HG02970 (cell line): ENCODE measurements around the gene MYO6.
A peak's percentile ranks its signal among the peaks of the same experiment; 100 is the strongest.
"Not testable (repeated sequence)": the region's sequence is repeated elsewhere in the genome, so short reads cannot be mapped to it uniquely, and the experiment has no call there.

Experiments
- ATAC-seq: cut with Tn5 transposase; IDR thresholded peaks from one replicate; pipeline ENCODE4 v1.9.1; 2021; ENCODE audit warnings: mild to moderate bottlenecking, moderate library complexity, moderate number of reproducible peaks; ENCODE audit not compliant: unreplicated experiment, low FRiP score

MYO6 gene

DNA sequence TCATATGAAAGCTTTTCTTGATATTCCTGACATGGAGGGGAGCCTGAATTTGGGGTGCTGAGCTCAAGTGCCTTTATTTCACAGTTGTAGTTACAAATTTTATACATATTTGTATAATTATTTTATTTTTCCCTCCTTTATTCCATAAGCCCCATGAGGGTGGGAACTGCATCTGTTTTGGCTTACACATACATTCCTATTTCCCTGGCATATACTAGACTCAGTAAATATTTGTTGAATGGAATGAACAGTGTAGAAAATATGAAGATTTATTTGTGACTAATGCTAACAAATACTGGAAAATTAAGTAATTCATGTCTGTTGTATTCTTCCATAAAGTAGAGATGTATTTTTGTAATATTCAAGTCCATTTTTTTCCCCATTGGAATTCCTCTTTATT, 127.1 kb downstream of the MYO6 start:
- no peak for ATAC-seq

DNA sequence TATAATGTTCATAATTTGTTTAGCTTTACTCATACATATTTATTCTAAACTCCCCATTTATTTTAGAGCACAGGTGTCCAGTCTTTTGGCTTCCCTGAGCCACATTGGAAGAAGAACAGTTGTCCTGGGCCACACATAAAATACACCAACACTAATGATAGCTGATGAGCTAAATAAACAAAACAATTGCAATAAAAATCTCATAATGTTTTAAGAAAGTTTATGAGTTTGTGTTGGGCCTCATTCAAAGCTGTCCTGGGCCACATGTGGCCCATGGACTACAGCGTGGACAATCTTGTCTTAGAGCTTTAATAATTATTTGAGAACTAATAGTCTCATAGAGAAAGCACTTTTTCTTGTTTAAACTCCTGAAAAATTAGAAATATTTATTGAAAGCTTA, 131.3 kb downstream of the MYO6 start:
- no peak for ATAC-seq

DNA sequence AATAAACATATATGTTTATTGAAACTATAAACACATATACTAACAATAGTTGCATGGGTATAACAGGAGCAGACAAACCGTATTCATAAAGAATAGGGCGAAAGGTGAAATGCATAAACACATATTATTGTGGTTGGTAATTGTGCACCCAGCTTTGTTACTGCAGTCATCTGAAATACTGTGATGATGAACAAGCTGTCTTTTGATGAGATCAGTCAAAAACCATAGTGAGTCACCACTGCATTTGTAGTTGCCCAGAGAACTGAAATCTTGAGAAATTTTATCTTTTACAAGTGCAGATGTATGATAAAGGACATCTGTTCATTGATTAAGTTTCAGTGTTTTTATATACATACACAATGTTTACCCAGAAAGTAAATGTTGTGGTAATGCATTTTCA, 133.7 kb downstream of the MYO6 start:
- ATAC-seq: no peak

DNA sequence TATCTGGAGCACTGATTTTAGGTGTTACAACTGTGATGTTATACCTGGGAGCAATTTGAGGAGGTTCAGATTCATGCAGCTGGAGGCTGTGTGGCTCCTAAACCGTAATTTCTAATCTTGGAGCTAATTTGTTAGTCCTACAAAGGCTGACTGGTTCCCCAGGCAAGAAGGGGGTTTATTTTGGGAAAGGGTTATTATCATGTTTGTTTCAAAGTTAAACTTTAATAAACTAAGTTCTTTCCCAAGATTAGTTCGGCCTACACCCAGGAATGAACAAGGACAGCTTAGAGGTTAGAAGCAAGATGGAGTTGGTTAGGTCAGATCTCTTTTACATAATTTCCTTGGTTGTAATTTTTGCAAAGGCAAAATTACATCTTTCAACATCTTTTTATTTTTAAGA, 135.8 kb downstream of the MYO6 start:
- ATAC-seq: no peak

GRCh38 chr6:75892384-75892783, 143.3 kb downstream of the MYO6 start:
- no peak for ATAC-seq

GRCh38 chr6:75893058-75893775, 144.2 kb downstream of the MYO6 start:
- ATAC-seq: no peak

- no peak for ATAC-seq
Observed at GRCh38 chr6:75893776-75894152, 144.7 kb downstream of the MYO6 start.

- ATAC-seq: no peak
Observed at GRCh38 chr6:75896526-75896925, 147.5 kb downstream of the MYO6 start.

DNA sequence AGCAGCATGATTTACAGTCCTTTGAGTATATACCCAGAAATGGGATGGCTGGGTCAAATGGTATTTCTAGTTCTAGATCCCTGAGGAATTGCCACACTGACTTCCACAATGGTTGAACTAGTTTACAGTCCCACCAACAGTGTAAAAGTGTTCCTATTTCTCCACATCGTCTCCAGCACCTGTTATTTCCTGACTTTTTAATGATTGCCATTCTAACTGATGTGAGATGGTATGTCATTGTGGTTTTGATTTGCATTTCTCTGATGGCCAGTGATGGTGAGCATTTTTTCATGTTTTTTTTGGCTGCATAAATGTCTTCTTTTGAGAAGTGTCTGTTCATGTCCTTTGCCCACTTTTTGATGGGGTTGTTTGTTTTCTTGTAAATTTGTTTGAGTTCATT, 151.2 kb downstream of the MYO6 start:
- ATAC-seq: not testable (repeated sequence)

GRCh38 chr6:75905129-75905528, 156.1 kb downstream of the MYO6 start:
- ATAC-seq: not testable (repeated sequence)

DNA sequence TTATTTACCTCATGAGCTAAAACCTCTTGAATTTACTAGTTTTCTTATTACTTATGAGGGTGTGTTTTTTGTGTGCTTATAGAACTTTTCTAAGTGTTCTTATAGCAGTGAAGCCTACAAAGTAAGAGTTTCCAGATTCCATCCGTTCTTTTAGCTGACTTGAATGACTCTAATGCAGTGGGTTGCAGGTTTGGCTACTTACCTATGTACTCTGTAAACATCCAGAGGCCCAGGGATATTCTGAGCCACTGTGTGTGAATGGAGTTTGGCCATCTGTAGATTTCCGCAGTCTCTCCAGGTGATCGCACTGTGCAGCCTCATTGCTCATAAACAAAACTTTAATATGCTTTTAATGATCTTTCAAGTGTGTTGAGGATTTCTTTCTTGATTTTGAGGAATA, 157.8 kb downstream of the MYO6 start:
- no peak for ATAC-seq

- ATAC-seq: no peak
Observed at GRCh38 chr6:75907444-75907843, 158.4 kb downstream of the MYO6 start.

DNA sequence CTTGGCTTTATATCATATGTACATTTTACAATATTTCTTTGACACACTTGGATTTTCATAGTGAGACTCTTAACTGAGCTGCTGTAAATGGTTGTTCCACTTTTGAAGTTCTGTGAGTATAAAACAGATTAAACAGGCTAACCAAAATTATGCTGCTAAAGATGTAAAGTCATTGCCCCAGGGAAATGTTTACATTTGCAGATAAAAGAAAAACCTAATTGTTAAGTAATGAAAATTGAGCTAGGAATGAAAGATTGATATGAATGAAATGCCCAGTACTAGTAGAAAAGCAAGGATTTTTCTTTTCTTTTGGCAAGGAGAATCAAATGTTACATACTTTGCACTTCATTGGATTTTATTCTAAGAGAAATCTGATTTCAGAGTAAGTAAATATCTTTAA, 164.0 kb downstream of the MYO6 start:
- no peak for ATAC-seq

GRCh38 chr6:75922226-75922625, 173.2 kb downstream of the MYO6 start:
- ATAC-seq: no peak

- no peak for ATAC-seq
Observed at GRCh38 chr6:75926293-75927168, 177.5 kb downstream of the MYO6 start.

DNA sequence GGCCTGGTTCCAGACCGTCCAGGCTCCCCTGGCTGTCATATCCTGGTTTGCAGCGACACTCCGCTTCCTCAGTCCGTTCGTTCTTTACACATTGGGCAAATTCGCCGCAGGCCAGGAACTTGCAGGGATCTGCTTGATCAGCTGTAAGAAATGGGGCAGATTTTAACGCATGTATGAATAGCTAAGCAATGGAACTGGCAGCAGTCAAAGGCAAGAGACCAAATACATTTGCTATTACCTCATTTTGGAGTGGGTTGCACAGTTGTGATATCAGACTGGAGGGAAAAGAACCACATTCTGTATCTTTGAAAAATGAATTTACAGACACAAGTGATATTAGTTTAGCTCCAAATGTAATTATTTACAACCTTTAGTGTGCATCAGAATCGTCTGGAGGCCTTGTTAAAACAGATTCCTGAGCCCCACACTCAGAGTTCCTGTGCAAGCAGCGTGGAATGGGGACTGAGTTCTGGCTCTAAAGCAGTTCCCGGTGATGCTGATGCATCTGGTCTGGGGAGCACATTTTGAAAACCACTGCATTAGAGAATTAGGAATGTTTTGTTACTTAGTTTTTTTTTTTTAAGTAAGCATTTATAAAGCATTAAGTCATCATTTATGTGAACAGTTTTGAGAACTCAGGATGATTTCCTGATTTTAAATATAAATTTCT, 182.1 kb downstream of the MYO6 start:
- ATAC-seq: no peak

DNA sequence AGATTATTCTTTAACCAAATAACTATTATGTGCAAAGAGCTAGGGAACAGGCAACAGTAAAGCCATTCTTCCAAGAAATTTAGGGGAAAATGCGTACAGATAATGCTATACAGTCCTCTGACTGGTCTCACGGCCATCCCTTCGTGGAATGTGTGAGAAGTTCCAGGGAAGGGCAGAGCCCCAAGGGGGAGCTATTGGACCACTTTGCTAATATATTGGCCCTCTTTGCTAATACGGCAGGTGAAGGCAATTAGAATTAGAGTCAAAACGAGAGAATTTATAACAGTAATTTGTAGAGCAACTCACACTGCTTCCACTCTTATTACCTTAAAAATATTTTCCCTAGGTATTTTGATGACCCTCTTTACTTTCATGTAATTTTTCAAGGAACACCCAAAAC, 183.0 kb downstream of the MYO6 start:
- ATAC-seq: no peak

DNA sequence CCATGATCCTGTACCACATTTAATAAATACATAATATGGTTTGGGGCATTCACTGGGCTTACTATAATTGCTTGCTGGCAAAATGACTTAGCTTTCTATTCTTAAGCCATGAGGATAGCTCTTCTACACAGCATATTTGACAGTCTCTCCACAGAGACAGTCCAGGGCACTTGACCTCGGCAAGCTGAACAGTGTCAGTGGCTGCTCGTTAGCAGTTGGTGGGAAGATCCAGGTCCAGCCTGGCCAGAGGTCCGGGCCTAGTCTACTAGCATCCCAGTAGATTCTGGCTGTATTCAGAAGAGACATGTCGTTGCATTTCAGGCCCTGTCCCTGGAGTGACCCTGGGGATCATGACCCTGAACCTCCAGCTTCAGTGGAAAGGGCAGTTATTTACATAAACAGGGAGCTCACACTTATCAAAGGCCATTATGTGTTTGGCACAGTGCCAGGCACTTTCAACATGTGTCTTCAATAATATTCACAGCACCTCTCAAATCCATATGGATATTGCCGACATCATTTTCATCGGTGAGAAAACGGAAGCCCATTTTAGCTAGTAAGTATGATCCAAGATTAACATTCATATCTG, 184.4 kb downstream of the MYO6 start:
- no peak for ATAC-seq

GRCh38 chr6:75934643-75935472, 185.8 kb downstream of the MYO6 start:
- ATAC-seq: peak; percentile 58

- peak; percentile 10 for ATAC-seq
Observed at GRCh38 chr6:75935473-75935793, 186.4 kb downstream of the MYO6 start.
